Panc1 (cell line): ENCODE measurements around the gene ZNF778.

Experiments used
- CTCF ChIP-seq: fragments of 450-650 bp; IDR thresholded peaks from 2 replicates; pipeline ENCODE4 v1.5.1; 2017; ENCODE audit warnings: mild to moderate bottlenecking
- POLR2AphosphoS5 ChIP-seq: IDR thresholded peaks from 2 replicates; pipeline ENCODE4 v1.6.1; 2012; ENCODE audit warnings: mild to moderate bottlenecking, low read depth, low read length, moderate library complexity
- REST ChIP-seq, 2 experiments: IDR thresholded peaks; 2 replicates each; pipeline ENCODE4 v1.6.1; 2011 to 2012; ENCODE audit warnings: low read depth in 2 of 2, control low read depth in 1 of 2, low read length in 1 of 2, mild to moderate bottlenecking in 1 of 2, moderate library complexity in 1 of 2; ENCODE audit not compliant: insufficient read depth in 1 of 2

GRCh38 chr16:89278441-89279240 is 61.1 kb downstream of the ZNF778 start:
- no peak for TF ChIP-seq REST (IDR thresholded peaks at IDR 0.05; ENCODE audit: insufficient read depth in 1 of 2, low read depth in 2 of 2, low read length in 1 of 2)
- no peak for TF ChIP-seq POLR2AphosphoS5
- no peak for TF ChIP-seq CTCF
